Natural killer cell (primary cell): ENCODE data around the gene TMEM117. TPM values are rescaled to one million over a fixed set of nuclear protein-coding genes. Genes with fewer than 3 reads are reported as not detected.

Source experiments
- ATAC-seq, 3 donors: fragments of 150-1000 bp in 2 of 3; fragments of 200-7000 bp in 1 of 3; cut with Tn5 transposase; 1 replicate in 1 of 3; 2 replicates in 2 of 3; pipeline ENCODE4 v1.10.0; 2021; ENCODE audit warnings: mild to moderate bottlenecking in 2 of 3, moderate library complexity in 2 of 3
- DNase-seq, 2 donors: peaks; one replicate each; pipeline versions ENCODE4 v3.0.0 to v3.0.0-alpha.2; 2013 to 2021; ENCODE audit warnings: mixed read lengths in 1 of 2
- H3K27ac ChIP-seq: one replicate; pipeline ENCODE4 v1.5.1; 2013; ENCODE audit warnings: mild to moderate bottlenecking, low read length
- H3K27me3 ChIP-seq: one replicate; pipeline ENCODE4 v1.6.1; 2013; ENCODE audit warnings: low read length; ENCODE audit not compliant: control insufficient read depth, insufficient read depth
- H3K36me3 ChIP-seq: one replicate; pipeline ENCODE4 v1.6.1; 2013; ENCODE audit warnings: low read length; ENCODE audit not compliant: control insufficient read depth, insufficient read depth
- H3K4me1 ChIP-seq: one replicate; pipeline ENCODE4 v1.6.1; 2013; ENCODE audit warnings: low read length; ENCODE audit not compliant: control insufficient read depth, insufficient read depth
- H3K4me3 ChIP-seq: one replicate; pipeline ENCODE4 v1.5.1; 2013; ENCODE audit warnings: low read length
- H3K9me3 ChIP-seq: one replicate; pipeline ENCODE4 v1.6.1; 2013; ENCODE audit warnings: low read length; ENCODE audit not compliant: control insufficient read depth, insufficient read depth
- H3K27ac Mint-ChIP-seq, 2 donors: one replicate each; pipeline ENCODE4 v1.8.0; 2022; ENCODE audit warnings: mild to moderate bottlenecking in 2 of 2, mixed read lengths in 2 of 2, moderate library complexity in 1 of 2
- H3K27me3 Mint-ChIP-seq, 2 donors: one replicate each; pipeline ENCODE4 v1.8.0; 2022; ENCODE audit warnings: low read depth in 2 of 2, mixed read lengths in 2 of 2
- H3K36me3 Mint-ChIP-seq: one replicate; pipeline ENCODE4 v1.8.0; 2022; ENCODE audit warnings: mixed read lengths
- H3K4me1 Mint-ChIP-seq, 2 donors: one replicate each; pipeline ENCODE4 v1.8.0; 2022; ENCODE audit warnings: mixed read lengths in 2 of 2
- H3K4me3 Mint-ChIP-seq: one replicate; pipeline ENCODE4 v1.8.0; 2022; ENCODE audit warnings: mild to moderate bottlenecking, moderate library complexity, mixed read lengths
- H3K9me3 Mint-ChIP-seq, 2 donors: one replicate each; pipeline ENCODE4 v1.8.0; 2022; ENCODE audit warnings: mixed read lengths in 2 of 2
- WGBS: methylation state at CpG from one replicate; pipeline ENCODE4 v1.1.7; 2013; ENCODE audit warnings: missing lambda C conversion rate; ENCODE audit not compliant: insufficient coverage; 5-methylcytosine and 5-hydroxymethylcytosine counted together
- intact Hi-C: fragments of 100-400 bp; cut with micrococcal nuclease; formaldehyde crosslinking; loops from one replicate; pipeline ENCODE4 v1.14.2; 2022
- total RNA-seq, 4 donors: library from RNA; stranded (reverse); fragments of 120-200 nt in 1 of 4; gene quantifications; one replicate each; pipeline versions ENCODE4 v1.2.3 to v1.2.4, GENCODE V29; 2013 to 2022
- TF ChIP-seq, protein P1 (sequence below): fragments of 200-600 bp; IDR thresholded peaks from one replicate; pipeline ENCODE4 v1.8.0; 2022; ENCODE audit warnings: antibody characterized with exemption

Gene TMEM117
- total RNA-seq, 3 donors from 2014 or later (not counting 1 experiment from before 2014, with no cell fraction given) = 7.1 to 8.1 (median 7.9) TPM

DNA sequence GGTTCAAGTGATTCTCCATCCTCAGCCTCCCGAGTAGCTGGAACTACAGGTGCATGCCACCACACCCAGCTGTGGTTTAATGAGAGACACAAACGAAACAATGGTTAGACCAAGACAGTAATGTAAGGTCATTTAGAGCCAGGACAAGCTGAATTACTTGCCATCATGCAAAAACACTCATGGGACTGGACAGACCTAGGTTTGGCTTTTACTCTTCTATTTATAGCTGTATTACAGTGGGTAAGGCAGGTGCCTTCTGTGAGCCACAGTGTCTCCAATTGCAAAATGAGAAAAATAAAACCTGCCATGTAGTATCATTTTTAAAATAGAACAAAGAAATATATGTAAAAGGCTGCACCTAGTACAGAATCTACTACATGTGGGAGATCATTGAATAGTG is 527.1 kb downstream of the TMEM117 start:
- H3K9me3 Mint-ChIP-seq = peaks cover 2 to 4% of the 10 kb centered on the region in 2 donors
- no peak overlapping the region for H3K27ac Mint-ChIP-seq
- Histone ChIP-seq H3K4me3 (no peak overlapping the region), H3K9me3 (no peaks in the 10 kb centered on the region), H3K36me3 (no peaks in the 10 kb centered on the region), H3K4me1 (no peaks in the 10 kb centered on the region), H3K27me3 (no peaks in the 10 kb centered on the region), H3K27ac (no peak overlapping the region)
- WGBS = 88% methylated on average over 2 of the region's 2 CpGs
- no peaks in the 10 kb centered on the region for H3K4me1 Mint-ChIP-seq
- H3K36me3 Mint-ChIP-seq = no peaks in the 10 kb centered on the region
- TF ChIP-seq, protein P1, sequence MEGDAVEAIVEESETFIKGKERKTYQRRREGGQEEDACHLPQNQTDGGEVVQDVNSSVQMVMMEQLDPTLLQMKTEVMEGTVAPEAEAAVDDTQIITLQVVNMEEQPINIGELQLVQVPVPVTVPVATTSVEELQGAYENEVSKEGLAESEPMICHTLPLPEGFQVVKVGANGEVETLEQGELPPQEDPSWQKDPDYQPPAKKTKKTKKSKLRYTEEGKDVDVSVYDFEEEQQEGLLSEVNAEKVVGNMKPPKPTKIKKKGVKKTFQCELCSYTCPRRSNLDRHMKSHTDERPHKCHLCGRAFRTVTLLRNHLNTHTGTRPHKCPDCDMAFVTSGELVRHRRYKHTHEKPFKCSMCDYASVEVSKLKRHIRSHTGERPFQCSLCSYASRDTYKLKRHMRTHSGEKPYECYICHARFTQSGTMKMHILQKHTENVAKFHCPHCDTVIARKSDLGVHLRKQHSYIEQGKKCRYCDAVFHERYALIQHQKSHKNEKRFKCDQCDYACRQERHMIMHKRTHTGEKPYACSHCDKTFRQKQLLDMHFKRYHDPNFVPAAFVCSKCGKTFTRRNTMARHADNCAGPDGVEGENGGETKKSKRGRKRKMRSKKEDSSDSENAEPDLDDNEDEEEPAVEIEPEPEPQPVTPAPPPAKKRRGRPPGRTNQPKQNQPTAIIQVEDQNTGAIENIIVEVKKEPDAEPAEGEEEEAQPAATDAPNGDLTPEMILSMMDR = no peak
- H3K27me3 Mint-ChIP-seq = no peaks in the 10 kb centered on the region
- ATAC-seq = no peak
- intact Hi-C loops = no loop called here
- DNase-seq = no peak
- no peak overlapping the region for H3K4me3 Mint-ChIP-seq

DNA sequence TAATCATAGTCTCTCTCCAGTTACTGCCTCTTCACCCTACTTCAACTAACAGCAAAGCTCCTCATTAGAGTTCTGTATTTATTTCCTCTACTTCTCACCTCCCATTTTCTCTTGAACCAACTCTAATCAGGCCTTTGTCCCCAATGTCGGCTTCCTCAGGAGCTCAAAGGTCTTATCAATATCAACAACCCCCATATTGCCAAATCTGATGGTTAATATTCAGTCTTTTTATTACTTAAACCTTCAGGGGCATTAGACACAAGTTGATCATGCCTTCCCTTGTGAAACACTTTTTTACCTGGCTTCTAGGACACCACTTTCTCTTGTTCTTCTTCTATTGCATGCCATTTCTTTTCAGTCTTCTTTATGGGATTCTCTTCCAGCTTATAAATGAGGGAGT is 531.3 kb downstream of the TMEM117 start:
- no peak overlapping the region for H3K4me3 Mint-ChIP-seq
- no peaks in the 10 kb centered on the region for H3K36me3 Mint-ChIP-seq
- Histone ChIP-seq H3K27ac (no peak overlapping the region), H3K4me1 (no peaks in the 10 kb centered on the region), H3K27me3 (no peaks in the 10 kb centered on the region), H3K36me3 (no peaks in the 10 kb centered on the region), H3K4me3 (no peak overlapping the region), H3K9me3 (no peaks in the 10 kb centered on the region)
- peaks cover 5 to 7% of the 10 kb centered on the region in 2 donors for H3K9me3 Mint-ChIP-seq
- WGBS = 88% methylated on average over 1 of the region's 1 CpG
- ATAC-seq = no peak
- H3K4me1 Mint-ChIP-seq = no peaks in the 10 kb centered on the region
- intact Hi-C loops = no loop called here
- no peak overlapping the region for H3K27ac Mint-ChIP-seq
- no peaks in the 10 kb centered on the region for H3K27me3 Mint-ChIP-seq
- TF ChIP-seq, protein P1 = no peak
- DNase-seq = no peak

DNA sequence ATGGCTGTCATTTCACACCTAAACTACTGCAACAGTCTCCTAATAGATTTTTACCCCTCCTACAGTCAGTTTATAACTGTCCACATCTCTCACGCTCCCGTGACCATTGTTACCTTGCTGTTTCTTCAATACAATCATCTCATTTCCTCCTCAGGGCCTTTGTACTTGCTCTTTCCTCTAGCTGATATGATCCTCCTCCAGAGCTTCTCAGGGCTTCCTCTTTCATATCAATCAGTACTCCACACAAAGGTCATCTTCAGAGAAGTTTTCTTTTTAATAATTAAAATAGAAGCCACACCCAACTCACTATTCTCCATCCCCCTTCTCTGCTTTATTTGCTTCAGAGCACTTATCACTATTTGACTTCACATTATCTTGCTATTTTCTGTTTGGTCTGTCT is 532.0 kb downstream of the TMEM117 start:
- TF ChIP-seq, protein P1 = no peak
- Histone ChIP-seq H3K27ac (no peak overlapping the region), H3K36me3 (no peaks in the 10 kb centered on the region), H3K27me3 (no peaks in the 10 kb centered on the region), H3K4me3 (no peak overlapping the region), H3K4me1 (no peaks in the 10 kb centered on the region), H3K9me3 (no peaks in the 10 kb centered on the region)
- intact Hi-C loops = no loop called here
- peaks cover 5 to 7% of the 10 kb centered on the region in 2 donors for H3K9me3 Mint-ChIP-seq
- no peaks in the 10 kb centered on the region for H3K4me1 Mint-ChIP-seq
- no peak for DNase-seq
- 99% methylated on average over 2 of the region's 2 CpGs for WGBS
- no peak overlapping the region for H3K27ac Mint-ChIP-seq
- H3K4me3 Mint-ChIP-seq = no peak overlapping the region
- H3K36me3 Mint-ChIP-seq = no peaks in the 10 kb centered on the region
- no peaks in the 10 kb centered on the region for H3K27me3 Mint-ChIP-seq
- no peak for ATAC-seq

DNA sequence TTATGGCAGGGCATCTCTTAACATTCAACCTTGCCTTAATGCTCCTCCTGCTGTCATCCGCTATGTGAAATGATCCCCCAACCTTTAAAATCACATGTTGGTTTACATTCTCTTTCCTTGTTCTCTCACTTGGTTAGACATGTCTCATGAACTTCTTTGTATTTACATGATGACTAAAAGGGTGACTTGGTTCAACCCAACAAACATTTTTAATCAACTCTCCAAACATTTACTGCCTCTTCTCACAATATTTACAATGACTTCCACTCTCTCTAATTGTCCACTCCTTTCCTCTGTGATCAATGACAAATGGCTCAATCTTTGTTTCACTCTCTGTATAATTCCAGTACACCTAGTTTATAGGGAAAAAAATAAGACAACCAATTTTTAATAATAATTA is 534.1 kb downstream of the TMEM117 start:
- Histone ChIP-seq H3K9me3 (no peaks in the 10 kb centered on the region), H3K27ac (no peak overlapping the region), H3K4me3 (no peak overlapping the region), H3K4me1 (no peaks in the 10 kb centered on the region), H3K36me3 (no peaks in the 10 kb centered on the region), H3K27me3 (no peaks in the 10 kb centered on the region)
- Mint-ChIP-seq H3K4me3 (no peak overlapping the region), H3K27me3 (no peaks in the 10 kb centered on the region), H3K4me1 (no peaks in the 10 kb centered on the region), H3K27ac (no peak overlapping the region), H3K9me3 (peaks cover 7 to 10% of the 10 kb centered on the region in 2 donors), H3K36me3 (no peaks in the 10 kb centered on the region)
- WGBS = 86% methylated on average over 1 of the region's 1 CpG
- intact Hi-C loops = no loop called here
- TF ChIP-seq, protein P1 = no peak
- DNase-seq = no peak
- no peak for ATAC-seq
